ENCODE measurements around the gene LRBA.

Gene LRBA

DNA sequence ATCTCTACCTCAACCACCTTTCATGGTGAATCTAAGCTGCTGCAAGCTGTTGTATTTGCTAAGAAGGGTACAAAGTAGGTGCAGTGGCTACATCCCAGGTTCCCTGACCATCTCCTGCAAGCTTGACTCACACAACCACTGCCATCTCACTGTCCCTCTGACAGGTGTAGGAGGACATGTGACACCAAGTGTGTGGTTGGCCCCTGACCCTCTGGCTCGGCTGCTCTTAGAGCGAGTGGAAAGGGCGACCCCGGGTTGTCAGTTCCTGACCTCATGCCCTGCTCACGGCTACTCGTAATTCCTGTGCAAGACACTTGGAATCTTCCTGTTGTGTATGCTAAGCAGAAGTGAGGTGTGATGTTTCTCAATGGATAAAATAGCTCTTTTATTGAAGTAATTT, 752.5 kb downstream of the LRBA start:
- Histone ChIP-seq H3K9me2 (replicated peaks; ENCODE audit: insufficient read depth, low read length) (no peaks in the 10 kb centered on the region), H3K4me1 (ENCODE audit: low read length) (no peaks in the 10 kb centered on the region), H3F3A (ENCODE audit: insufficient read depth, low read length) (no peaks in the 10 kb centered on the region), H3K4me2 (ENCODE audit: low read depth, low read length) (no peak overlapping the region), H3K27ac (ENCODE audit: low read length) (no peak overlapping the region), H3K79me2 (ENCODE audit: low read length) (no peaks in the 10 kb centered on the region), H4K20me1 (ENCODE audit: insufficient read depth, low read length) (no peaks in the 10 kb centered on the region), H3K36me3 (replicated peaks; ENCODE audit: insufficient read depth, low read length) (no peaks in the 10 kb centered on the region), H3K27me3 (replicated peaks; ENCODE audit: insufficient read depth, low read length) (no peaks in the 10 kb centered on the region), H3K9ac (ENCODE audit: low read length) (no peak overlapping the region), H2AFZ (ENCODE audit: low read length) (no peak overlapping the region), H3K9me3 (replicated peaks; ENCODE audit: insufficient read depth, low read length) (no peaks in the 10 kb centered on the region), H3K4me3 (ENCODE audit: low read length) (no peak overlapping the region)
- no peak for TF ChIP-seq EZH2 (optimal IDR thresholded peaks at IDR 0.05; ENCODE audit: low read depth, low read length)
- no peak for TF ChIP-seq CTCF (IDR thresholded peaks at IDR 0.05; ENCODE audit: low read length)
- TF ChIP-seq EZH2phosphoT487 (IDR thresholded peaks at IDR 0.05; ENCODE audit: low read length): no peak
- no peak for DNase-seq

- Histone ChIP-seq H3K4me1 (ENCODE audit: low read length) (no peaks in the 10 kb centered on the region), H3K4me3 (ENCODE audit: low read length) (no peak overlapping the region), H3K9ac (ENCODE audit: low read length) (no peak overlapping the region), H3K27me3 (replicated peaks; ENCODE audit: insufficient read depth, low read length) (no peaks in the 10 kb centered on the region), H3F3A (ENCODE audit: insufficient read depth, low read length) (no peaks in the 10 kb centered on the region), H4K20me1 (ENCODE audit: insufficient read depth, low read length) (no peaks in the 10 kb centered on the region), H3K79me2 (ENCODE audit: low read length) (no peaks in the 10 kb centered on the region), H3K27ac (ENCODE audit: low read length) (no peak overlapping the region), H3K9me3 (replicated peaks; ENCODE audit: insufficient read depth, low read length) (no peaks in the 10 kb centered on the region), H3K4me2 (ENCODE audit: low read depth, low read length) (no peak overlapping the region), H2AFZ (ENCODE audit: low read length) (no peak overlapping the region), H3K36me3 (replicated peaks; ENCODE audit: insufficient read depth, low read length) (no peaks in the 10 kb centered on the region), H3K9me2 (replicated peaks; ENCODE audit: insufficient read depth, low read length) (no peaks in the 10 kb centered on the region)
- TF ChIP-seq CTCF (IDR thresholded peaks at IDR 0.05; ENCODE audit: low read length) (no peak), EZH2 (optimal IDR thresholded peaks at IDR 0.05; ENCODE audit: low read depth, low read length) (no peak), EZH2phosphoT487 (IDR thresholded peaks at IDR 0.05; ENCODE audit: low read length) (no peak)
- no peak for DNase-seq
Measured at GRCh38 chr4:150261571-150261970, 753.5 kb downstream of the LRBA start.

- Histone ChIP-seq H4K20me1 (ENCODE audit: insufficient read depth, low read length) (no peaks in the 10 kb centered on the region), H3K4me2 (ENCODE audit: low read depth, low read length) (no peak overlapping the region), H2AFZ (ENCODE audit: low read length) (no peak overlapping the region), H3K36me3 (replicated peaks; ENCODE audit: insufficient read depth, low read length) (no peaks in the 10 kb centered on the region), H3K79me2 (ENCODE audit: low read length) (no peaks in the 10 kb centered on the region), H3K9me3 (replicated peaks; ENCODE audit: insufficient read depth, low read length) (no peaks in the 10 kb centered on the region), H3K4me1 (ENCODE audit: low read length) (no peaks in the 10 kb centered on the region), H3K27me3 (replicated peaks; ENCODE audit: insufficient read depth, low read length) (no peaks in the 10 kb centered on the region), H3F3A (ENCODE audit: insufficient read depth, low read length) (no peaks in the 10 kb centered on the region), H3K27ac (ENCODE audit: low read length) (no peak overlapping the region), H3K9me2 (replicated peaks; ENCODE audit: insufficient read depth, low read length) (no peaks in the 10 kb centered on the region), H3K4me3 (ENCODE audit: low read length) (no peak overlapping the region), H3K9ac (ENCODE audit: low read length) (no peak overlapping the region)
- TF ChIP-seq CTCF (IDR thresholded peaks at IDR 0.05; ENCODE audit: low read length) (no peak), EZH2 (optimal IDR thresholded peaks at IDR 0.05; ENCODE audit: low read depth, low read length) (no peak), EZH2phosphoT487 (IDR thresholded peaks at IDR 0.05; ENCODE audit: low read length) (no peak)
- DNase-seq: no peak
Measured at GRCh38 chr4:150259861-150260567, 755.1 kb downstream of the LRBA start.

Data from MM.1S (cell line).